SK-N-SH treated with all-trans-retinoic acid at 6 μM for 48 hours (cell line): ENCODE data around the gene SEC11A.

Experiments
- ATAC-seq: fragments of 200-7000 bp; cut with Tn5 transposase; 3 replicates; pipeline ENCODE4 v1.9.1; 2020; ENCODE audit warnings: mild to moderate bottlenecking, moderate library complexity
- ARNTL ChIP-seq: fragments of 450-650 bp; formaldehyde crosslinking; IDR thresholded peaks from 2 replicates; pipeline ENCODE4 v1.5.0; 2020; ENCODE audit warnings: low read depth, mild to moderate bottlenecking, moderate library complexity, borderline replicate concordance
- BACH2 ChIP-seq: fragments of 250-450 bp; sonication (Bioruptor Pico); IDR thresholded peaks from 2 replicates; pipeline ENCODE4 v1.9.0; 2021; ENCODE audit warnings: mild to moderate bottlenecking, borderline replicate concordance
- CREB5 ChIP-seq: fragments of 250-450 bp; sonication (Bioruptor Pico); IDR thresholded peaks from 2 replicates; pipeline ENCODE4 v1.5.1; 2020; ENCODE audit warnings: low read depth, mild to moderate bottlenecking, moderate library complexity
- CSDC2 ChIP-seq: fragments of 250-450 bp; sonication (Bioruptor Pico); IDR thresholded peaks from 2 replicates; pipeline ENCODE4 v1.5.0; 2020; ENCODE audit warnings: mild to moderate bottlenecking, moderate library complexity
- ESRRG ChIP-seq: fragments of 250-450 bp; sonication (Bioruptor Pico); IDR thresholded peaks from 2 replicates; pipeline ENCODE4 v1.6.1; 2021; ENCODE audit warnings: mild to moderate bottlenecking
- GLIS3 ChIP-seq: fragments of 250-450 bp; sonication (Bioruptor Pico); IDR thresholded peaks from 2 replicates; pipeline ENCODE4 v1.5.0; 2020; ENCODE audit warnings: mild to moderate bottlenecking, moderate library complexity
- ISL1 ChIP-seq: fragments of 250-450 bp; sonication (Bioruptor Pico); IDR thresholded peaks from 2 replicates; pipeline ENCODE4 v2.1.2; 2022; ENCODE audit warnings: mild to moderate bottlenecking, moderate library complexity
- OSR1 ChIP-seq: fragments of 250-450 bp; sonication (Bioruptor Pico); IDR thresholded peaks from 2 replicates; pipeline ENCODE4 v1.8.0; 2022; ENCODE audit warnings: moderate library complexity, mild to moderate bottlenecking, inconsistent platforms
- PATZ1 ChIP-seq: fragments of 250-450 bp; sonication (Bioruptor Pico); IDR thresholded peaks from 2 replicates; pipeline ENCODE4 v1.8.0; 2020; ENCODE audit warnings: mild to moderate bottlenecking, moderate library complexity, borderline replicate concordance
- POU6F1 ChIP-seq: fragments of 250-450 bp; sonication (Bioruptor Pico); IDR thresholded peaks from 2 replicates; pipeline ENCODE4 v1.8.0; 2021; ENCODE audit warnings: low read depth, mild to moderate bottlenecking, moderate library complexity, borderline replicate concordance
- RARB ChIP-seq: fragments of 250-450 bp; sonication (Bioruptor Pico); IDR thresholded peaks from 2 replicates; pipeline ENCODE4 v1.8.0; 2021; ENCODE audit warnings: mild to moderate bottlenecking, moderate library complexity
- SNAI2 ChIP-seq: fragments of 250-450 bp; sonication (Bioruptor Pico); IDR thresholded peaks from 2 replicates; pipeline ENCODE4 v1.5.0; 2020; ENCODE audit warnings: mild to moderate bottlenecking, moderate library complexity
- TCF4 ChIP-seq: fragments of 250-450 bp; sonication (Bioruptor Pico); IDR thresholded peaks from 2 replicates; pipeline ENCODE4 v1.8.0; 2021; ENCODE audit warnings: mild to moderate bottlenecking, moderate library complexity, borderline replicate concordance
- TOX ChIP-seq: fragments of 250-450 bp; sonication (Bioruptor Pico); IDR thresholded peaks from 2 replicates; pipeline ENCODE4 v1.8.0; 2021; ENCODE audit warnings: mild to moderate bottlenecking, moderate library complexity, borderline replicate concordance
- ZFP3 ChIP-seq: fragments of 250-450 bp; sonication (Bioruptor Pico); IDR thresholded peaks from 2 replicates; pipeline ENCODE4 v1.5.0; 2020; ENCODE audit warnings: mild to moderate bottlenecking, moderate library complexity
- ZFP30 ChIP-seq: fragments of 450-650 bp; formaldehyde crosslinking; IDR thresholded peaks from 2 replicates; pipeline ENCODE4 v1.5.0; 2022; ENCODE audit warnings: mild to moderate bottlenecking, moderate library complexity
- ZNF565 ChIP-seq: fragments of 450-650 bp; formaldehyde crosslinking; conservative IDR thresholded peaks from 2 replicates; pipeline ENCODE4 v1.5.0; 2020; ENCODE audit warnings: low read depth, mild to moderate bottlenecking, moderate library complexity
- ZNF70 ChIP-seq: fragments of 450-650 bp; formaldehyde crosslinking; IDR thresholded peaks from 2 replicates; pipeline ENCODE4 v1.5.0; 2020; ENCODE audit warnings: mild to moderate bottlenecking, moderate library complexity
- ZNF8 ChIP-seq: fragments of 450-650 bp; formaldehyde crosslinking; IDR thresholded peaks from 2 replicates; pipeline ENCODE4 v1.5.0; 2020; ENCODE audit warnings: mild to moderate bottlenecking, moderate library complexity
- TF ChIP-seq, protein P1 (sequence below): fragments of 250-450 bp; sonication (Bioruptor Pico); IDR thresholded peaks from 2 replicates; pipeline ENCODE4 v1.5.0; 2020; ENCODE audit warnings: mild to moderate bottlenecking, moderate library complexity
- TF ChIP-seq, protein P2 (sequence below): fragments of 250-450 bp; sonication (Bioruptor Pico); IDR thresholded peaks from 2 replicates; pipeline ENCODE4 v1.5.1; 2021; ENCODE audit warnings: mild to moderate bottlenecking, moderate library complexity

The SEC11A gene

GRCh38 chr15:84669726-84670125 is 46.2 kb downstream of the SEC11A start (continued):
- no peak for TF ChIP-seq POU6F1 (CRISPR knock-in tag)
- no peak for TF ChIP-seq ZFP3 (CRISPR knock-in tag)
- no peak for TF ChIP-seq ZNF8 (CRISPR knock-in tag)

DNA sequence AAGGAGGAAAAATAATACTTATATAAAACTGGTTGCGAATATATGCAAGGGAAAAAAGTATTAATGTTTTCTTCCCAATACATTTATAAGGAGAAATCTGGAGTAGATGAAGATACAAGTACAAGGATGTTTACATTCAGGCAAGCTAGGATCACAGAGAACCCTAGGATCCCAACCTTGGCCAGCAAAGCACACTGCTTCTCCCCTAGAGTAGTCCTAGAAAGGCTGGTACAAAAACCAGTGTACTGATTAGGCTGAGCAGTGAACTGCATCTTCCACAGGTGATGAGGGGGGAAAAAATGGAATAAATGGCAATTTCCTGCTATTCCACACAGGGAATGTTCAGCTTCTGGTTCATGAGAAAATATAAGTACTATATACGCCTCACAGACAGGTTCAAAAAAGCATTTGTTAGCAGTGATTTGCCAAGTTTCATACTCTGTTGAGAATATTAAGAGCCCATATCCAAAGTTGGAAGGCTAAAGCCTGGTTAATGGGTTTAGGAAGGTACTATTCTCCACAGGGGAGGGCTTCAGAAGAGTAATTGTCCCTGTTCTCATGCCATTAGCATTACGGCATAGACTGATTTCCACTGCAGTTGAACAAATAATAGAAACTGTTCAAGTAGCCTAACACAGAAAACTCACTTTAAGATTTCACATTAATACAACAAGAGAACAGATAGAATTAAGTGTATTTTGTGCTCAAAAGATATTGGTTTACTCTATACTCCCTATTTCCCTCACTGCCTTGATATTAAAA is 47.5 kb downstream of the SEC11A start:
- TF ChIP-seq RARB (CRISPR knock-in tag), result no peak
- no peak for TF ChIP-seq TCF4
- no peak for TF ChIP-seq ZNF565 (CRISPR knock-in tag)
- no peak for TF ChIP-seq POU6F1 (CRISPR knock-in tag)
- no peak for TF ChIP-seq ESRRG (CRISPR knock-in tag)
- no peak for TF ChIP-seq GLIS3 (CRISPR knock-in tag)
- no peak for TF ChIP-seq ISL1
- TF ChIP-seq TOX (CRISPR knock-in tag), result no peak
- TF ChIP-seq, protein P1, sequence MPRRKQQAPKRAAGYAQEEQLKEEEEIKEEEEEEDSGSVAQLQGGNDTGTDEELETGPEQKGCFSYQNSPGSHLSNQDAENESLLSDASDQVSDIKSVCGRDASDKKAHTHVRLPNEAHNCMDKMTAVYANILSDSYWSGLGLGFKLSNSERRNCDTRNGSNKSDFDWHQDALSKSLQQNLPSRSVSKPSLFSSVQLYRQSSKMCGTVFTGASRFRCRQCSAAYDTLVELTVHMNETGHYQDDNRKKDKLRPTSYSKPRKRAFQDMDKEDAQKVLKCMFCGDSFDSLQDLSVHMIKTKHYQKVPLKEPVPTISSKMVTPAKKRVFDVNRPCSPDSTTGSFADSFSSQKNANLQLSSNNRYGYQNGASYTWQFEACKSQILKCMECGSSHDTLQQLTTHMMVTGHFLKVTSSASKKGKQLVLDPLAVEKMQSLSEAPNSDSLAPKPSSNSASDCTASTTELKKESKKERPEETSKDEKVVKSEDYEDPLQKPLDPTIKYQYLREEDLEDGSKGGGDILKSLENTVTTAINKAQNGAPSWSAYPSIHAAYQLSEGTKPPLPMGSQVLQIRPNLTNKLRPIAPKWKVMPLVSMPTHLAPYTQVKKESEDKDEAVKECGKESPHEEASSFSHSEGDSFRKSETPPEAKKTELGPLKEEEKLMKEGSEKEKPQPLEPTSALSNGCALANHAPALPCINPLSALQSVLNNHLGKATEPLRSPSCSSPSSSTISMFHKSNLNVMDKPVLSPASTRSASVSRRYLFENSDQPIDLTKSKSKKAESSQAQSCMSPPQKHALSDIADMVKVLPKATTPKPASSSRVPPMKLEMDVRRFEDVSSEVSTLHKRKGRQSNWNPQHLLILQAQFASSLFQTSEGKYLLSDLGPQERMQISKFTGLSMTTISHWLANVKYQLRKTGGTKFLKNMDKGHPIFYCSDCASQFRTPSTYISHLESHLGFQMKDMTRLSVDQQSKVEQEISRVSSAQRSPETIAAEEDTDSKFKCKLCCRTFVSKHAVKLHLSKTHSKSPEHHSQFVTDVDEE, result no peak
- TF ChIP-seq PATZ1 (CRISPR knock-in tag), result no peak
- TF ChIP-seq ZNF70 (CRISPR knock-in tag), result no peak
- no peak for TF ChIP-seq SNAI2 (CRISPR knock-in tag)
- no peak for TF ChIP-seq ARNTL (CRISPR knock-in tag)
- no peak for TF ChIP-seq CSDC2 (CRISPR knock-in tag)
- TF ChIP-seq BACH2 (CRISPR knock-in tag), result no peak
- TF ChIP-seq ZFP3 (CRISPR knock-in tag), result no peak
- no peak for TF ChIP-seq ZFP30 (CRISPR knock-in tag)
- ATAC-seq, result no peak

- ATAC-seq, result no peak
These were observed 49.6 kb downstream of the SEC11A start for GRCh38 chr15:84666373-84666772.

More at GRCh38 chr15:84666373-84666772, 49.6 kb downstream of the SEC11A start:
- TF ChIP-seq OSR1 (CRISPR knock-in tag) (no peak), PATZ1 (CRISPR knock-in tag) (no peak), RARB (CRISPR knock-in tag) (no peak), TOX (CRISPR knock-in tag) (no peak), CREB5 (CRISPR knock-in tag) (no peak), CSDC2 (CRISPR knock-in tag) (no peak), BACH2 (CRISPR knock-in tag) (no peak), ZFP3 (CRISPR knock-in tag) (no peak), ZNF8 (CRISPR knock-in tag) (no peak), ZNF70 (CRISPR knock-in tag) (no peak), SNAI2 (CRISPR knock-in tag) (no peak)
- TF ChIP-seq, protein P2, sequence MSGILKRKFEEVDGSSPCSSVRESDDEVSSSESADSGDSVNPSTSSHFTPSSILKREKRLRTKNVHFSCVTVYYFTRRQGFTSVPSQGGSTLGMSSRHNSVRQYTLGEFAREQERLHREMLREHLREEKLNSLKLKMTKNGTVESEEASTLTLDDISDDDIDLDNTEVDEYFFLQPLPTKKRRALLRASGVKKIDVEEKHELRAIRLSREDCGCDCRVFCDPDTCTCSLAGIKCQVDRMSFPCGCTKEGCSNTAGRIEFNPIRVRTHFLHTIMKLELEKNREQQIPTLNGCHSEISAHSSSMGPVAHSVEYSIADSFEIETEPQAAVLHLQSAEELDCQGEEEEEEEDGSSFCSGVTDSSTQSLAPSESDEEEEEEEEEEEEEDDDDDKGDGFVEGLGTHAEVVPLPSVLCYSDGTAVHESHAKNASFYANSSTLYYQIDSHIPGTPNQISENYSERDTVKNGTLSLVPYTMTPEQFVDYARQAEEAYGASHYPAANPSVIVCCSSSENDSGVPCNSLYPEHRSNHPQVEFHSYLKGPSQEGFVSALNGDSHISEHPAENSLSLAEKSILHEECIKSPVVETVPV, result no peak
